GM19397 (cell line): Measurements from ENCODE around the gene MAP3K2.
"Not testable (repeated sequence)": the region's sequence is repeated elsewhere in the genome, so short reads cannot be mapped to it uniquely, and the experiment has no call there.

ENCODE experiments used
- ATAC-seq: cut with Tn5 transposase; IDR thresholded peaks from one replicate; pipeline ENCODE4 v1.9.1; 2021; ENCODE audit warnings: mild to moderate bottlenecking, moderate library complexity; ENCODE audit not compliant: unreplicated experiment

The MAP3K2 gene

GRCh38 chr2:127355407-127356008 is 32.3 kb downstream of the MAP3K2 start:
- no peak for ATAC-seq

DNA sequence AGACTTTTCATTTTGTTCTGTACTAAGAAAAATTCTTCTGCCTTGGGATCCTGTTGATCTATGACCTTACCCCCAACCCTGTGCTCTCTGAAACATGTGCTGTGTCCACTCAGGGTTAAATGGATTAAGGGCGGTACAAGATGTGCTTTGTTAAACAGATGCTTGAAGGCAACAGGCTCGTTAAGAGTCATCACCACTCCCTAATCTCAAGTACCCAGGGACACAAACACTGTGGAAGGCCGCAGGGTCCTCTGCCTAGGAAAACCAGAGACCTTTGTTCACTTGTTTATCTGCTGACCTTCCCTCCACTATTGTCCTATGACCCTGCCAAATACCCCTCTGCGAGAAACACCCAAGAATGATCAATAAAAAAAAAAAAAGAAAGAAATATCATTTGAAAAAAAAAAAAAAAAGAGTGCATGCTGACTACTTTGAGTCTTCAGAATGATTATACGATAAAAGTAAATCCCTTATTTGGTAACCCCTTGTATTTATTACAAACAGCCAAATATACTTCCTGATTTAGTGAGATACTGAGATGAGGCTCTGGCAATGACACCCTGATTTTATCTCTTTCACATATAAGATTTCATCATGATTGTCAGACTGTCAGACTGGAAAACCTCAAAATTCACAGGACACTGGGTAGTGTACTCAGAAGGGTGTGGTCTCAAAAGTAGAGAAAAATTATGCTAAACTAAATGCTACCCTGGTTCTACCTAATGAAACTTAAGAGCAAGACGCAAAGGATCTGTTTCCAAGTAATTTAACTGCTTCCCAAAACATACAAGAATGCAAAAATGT is 33.7 kb downstream of the MAP3K2 start:
- ATAC-seq: not testable (repeated sequence)

GRCh38 chr2:127353223-127353622 is 34.6 kb downstream of the MAP3K2 start:
- ATAC-seq: not testable (repeated sequence)

GRCh38 chr2:127351603-127352002 is 36.2 kb downstream of the MAP3K2 start:
- ATAC-seq: no peak

DNA sequence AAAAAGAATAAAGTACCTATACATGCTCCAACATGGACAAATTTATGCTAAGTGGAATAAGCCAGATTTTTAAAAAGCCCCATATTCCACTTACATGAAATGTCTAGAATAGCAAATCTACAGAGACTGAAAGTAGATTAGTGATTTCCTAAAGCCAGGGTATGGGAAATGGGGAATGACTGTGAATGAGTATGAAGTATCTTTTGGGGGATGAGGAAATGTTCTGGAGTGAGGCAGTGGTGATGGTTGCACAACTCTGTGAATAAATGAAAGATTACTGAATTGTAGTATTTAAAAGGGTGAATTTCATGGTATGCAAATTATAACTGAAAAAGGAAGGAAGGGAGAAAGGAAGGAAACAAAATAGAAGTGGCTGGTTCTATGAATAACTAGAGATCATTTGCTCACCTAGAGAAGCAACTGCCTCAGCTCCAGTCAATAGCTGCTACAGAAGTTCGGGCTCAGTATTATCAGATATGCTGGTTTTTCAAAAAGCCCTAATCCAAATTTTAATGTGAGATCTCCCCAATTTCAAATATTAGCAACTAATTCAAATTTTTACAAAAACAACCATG is 39.3 kb downstream of the MAP3K2 start:
- no peak for ATAC-seq

GRCh38 chr2:127347734-127348392 is 39.9 kb downstream of the MAP3K2 start:
- ATAC-seq: no peak

GRCh38 chr2:127347015-127347414 is 40.8 kb downstream of the MAP3K2 start:
- ATAC-seq: no peak

- no peak for ATAC-seq
Observed at GRCh38 chr2:127343277-127343676, 44.5 kb downstream of the MAP3K2 start.

GRCh38 chr2:127342101-127342500 is 45.7 kb downstream of the MAP3K2 start:
- no peak for ATAC-seq

DNA sequence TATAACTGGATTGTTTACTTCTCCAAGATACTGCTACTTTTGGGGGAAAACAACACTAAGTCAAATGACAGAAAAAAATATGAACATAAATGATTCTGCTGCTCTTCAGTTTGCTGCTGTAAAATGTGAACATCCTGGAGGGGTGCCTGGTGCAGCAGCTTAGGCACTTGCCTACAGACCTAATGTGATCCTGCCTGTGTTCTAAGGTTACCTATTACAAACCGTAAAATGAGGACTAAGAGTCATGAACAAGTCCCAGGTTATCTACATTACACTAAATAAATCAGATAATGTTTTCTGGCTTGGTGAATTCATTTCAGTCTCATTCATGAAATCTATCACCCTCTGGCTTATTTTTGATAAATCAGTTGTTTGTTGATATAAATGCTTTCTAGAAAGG is 55.4 kb downstream of the MAP3K2 start:
- no peak for ATAC-seq

DNA sequence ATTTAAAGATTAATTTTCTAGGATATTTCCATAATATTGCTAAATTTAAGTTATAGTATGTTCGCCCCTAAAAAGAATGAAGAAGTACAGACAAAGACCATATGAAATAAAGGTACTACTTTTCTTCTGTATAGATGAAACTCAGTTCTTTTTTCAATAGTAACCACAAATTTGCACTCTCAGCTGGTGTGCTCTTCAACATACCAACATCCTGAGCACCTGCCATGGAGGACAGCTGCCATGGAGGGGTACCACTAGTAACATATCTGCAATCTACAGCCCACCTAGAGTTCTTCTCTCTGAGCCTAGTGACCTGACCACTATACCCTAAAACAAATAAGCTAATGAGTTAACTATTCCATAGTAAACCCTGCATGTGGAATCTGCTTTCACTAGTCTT is 57.0 kb downstream of the MAP3K2 start:
- peak; percentile 75 for ATAC-seq

DNA sequence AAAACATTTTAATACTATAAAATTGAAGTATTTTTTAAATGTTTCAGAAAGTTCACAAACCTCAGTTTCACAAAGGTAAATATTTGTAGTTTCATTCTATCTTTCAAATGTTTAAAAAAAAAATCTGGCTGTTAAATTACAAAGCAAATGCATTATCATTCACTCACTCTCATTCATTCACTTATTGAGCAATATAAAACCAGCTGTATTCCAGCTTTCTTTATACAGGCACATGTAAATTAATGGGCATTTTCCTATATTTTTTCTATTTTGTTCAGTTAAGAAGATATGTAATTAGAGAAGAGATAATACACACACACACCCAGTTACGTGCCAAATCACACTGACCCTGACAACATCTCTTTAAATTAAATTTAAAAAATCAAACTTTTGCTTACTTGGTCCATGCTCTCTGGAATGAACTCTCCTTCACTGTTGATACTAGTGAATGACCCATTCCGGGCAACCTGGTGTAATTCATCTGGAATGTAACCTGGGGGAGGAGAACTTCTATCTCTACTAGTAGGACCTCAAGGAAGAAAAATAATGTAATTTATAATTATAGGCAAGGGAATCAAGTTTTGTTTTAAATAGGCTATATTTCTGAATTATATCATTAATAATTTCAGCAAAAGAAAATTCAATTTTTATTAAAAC is 61.4 kb downstream of the MAP3K2 start:
- no peak for ATAC-seq

GRCh38 chr2:127324635-127325034 is 63.1 kb downstream of the MAP3K2 start:
- ATAC-seq: no peak

- no peak for ATAC-seq
Observed at GRCh38 chr2:127321303-127321702, 66.5 kb downstream of the MAP3K2 start.

DNA sequence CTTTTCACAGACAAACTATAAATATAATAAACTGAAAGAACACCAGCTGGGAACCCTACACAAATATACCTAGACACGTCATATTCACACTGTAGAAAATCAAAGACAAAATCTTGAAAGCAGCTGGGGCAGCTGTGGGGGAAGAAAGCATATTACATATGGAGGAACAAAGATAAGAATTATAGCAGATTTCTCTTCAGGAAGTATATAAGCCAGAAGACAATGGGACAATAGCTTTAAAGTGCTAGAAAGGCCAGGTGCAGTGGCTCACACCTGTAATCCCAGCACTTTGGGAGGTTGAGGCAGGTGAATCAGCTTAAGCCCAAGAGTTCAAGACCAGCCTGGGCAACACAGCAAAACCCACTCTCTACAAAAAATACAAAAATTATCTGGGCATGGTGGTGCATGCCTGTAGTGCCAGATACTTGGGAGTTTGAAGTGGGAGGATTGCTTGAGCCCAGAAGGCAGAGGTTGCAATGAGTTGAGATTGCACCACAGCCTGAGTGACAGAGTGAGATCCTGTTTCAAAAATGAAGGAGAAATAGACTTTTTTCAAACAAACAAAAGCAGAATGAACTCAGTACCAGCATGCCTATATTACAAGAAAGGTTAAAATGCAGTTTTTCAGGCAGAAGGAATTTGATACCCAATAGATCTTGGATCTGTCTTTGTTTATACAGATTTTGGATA is 67.0 kb downstream of the MAP3K2 start:
- no peak for ATAC-seq

DNA sequence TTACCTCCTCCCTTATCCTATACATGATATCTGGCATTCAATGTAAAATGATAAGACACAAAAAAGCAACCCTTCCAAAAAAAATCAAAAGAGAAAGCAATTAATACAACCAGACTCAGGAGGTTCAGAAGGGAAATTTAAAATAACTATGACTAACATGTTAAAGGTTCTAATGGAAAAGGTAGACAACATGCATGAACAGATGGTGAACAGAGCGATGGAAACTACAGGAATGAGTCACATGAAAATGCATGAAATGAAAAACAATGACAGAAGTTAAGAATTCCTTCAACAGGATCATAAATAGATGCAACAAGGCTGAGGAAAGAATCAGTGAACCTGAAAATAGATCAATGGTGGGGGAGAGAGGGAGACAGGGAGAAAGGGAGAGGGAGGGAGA is 67.7 kb downstream of the MAP3K2 start:
- ATAC-seq: no peak

- ATAC-seq: no peak
Observed at GRCh38 chr2:127314193-127314988, 73.4 kb downstream of the MAP3K2 start.

DNA sequence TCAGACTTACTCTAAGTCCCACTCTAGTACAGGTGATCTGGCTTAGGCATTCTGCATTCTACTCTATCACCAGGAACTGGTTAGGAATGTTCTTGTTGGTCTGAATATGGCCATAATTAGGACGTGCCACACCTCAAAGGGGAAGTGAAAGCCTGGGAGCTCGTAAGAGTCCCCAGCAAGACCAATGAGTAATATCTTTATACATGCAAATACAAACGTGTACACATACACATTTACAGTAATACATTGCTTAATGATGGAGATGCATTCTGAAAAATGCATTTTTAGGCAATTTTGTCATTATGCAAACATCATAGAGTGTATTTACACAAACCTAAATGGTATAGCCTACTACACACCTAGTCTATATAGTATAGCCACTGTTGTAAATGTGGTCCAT is 74.4 kb downstream of the MAP3K2 start:
- peak; percentile 88 for ATAC-seq

DNA sequence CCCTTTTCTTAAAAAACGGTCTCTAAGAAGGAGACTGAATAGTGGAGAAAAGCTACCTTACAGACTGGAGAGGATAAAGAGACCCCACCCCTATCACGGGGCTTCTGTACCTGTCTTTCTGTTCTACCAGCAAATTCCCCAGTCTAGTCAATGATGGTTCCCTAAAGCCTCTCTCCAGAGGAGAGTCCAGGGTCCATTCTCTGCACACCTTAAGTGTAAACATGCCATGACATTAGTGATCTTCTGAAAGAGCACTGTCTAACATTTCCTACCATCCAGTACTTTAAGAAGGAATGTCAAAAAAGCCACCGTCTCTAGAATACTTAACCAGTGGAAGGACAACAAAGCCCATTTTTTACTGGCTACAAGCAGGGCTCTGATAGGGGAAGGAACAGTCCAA is 76.8 kb downstream of the MAP3K2 start:
- ATAC-seq: no peak

DNA sequence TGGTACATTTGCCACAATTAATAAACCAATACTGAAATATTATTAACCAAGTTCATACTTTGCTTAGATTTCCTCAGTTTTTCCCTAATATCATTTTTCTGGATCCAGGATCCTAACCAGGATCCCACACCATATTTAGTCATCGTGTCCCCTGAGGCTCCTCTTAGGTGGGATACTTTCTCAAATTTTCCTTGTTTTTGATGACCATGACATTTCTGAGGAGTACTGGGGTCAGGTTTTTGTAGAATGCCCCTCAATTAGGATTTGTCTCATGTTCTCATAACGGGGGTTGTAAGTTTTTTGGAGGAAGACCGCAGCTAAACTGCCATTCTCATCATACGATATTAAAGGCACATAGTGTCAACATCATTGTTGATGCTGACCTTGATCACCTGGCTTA is 78.3 kb downstream of the MAP3K2 start:
- no peak for ATAC-seq
